Neural progenitor cell (in vitro differentiated cells): ENCODE measurements around the gene SUSD1. TPM values are rescaled to one million over a fixed set of nuclear protein-coding genes. Genes with fewer than 3 reads are reported as not detected.

ENCODE experiments used
- DNase-seq: peaks from one replicate; pipeline ENCODE4 v3.0.0-alpha.2; 2016; ENCODE audit warnings: low spot score
- H2AFZ ChIP-seq: fragments of 200-600 bp; sonication (generic); replicated peaks from 2 replicates; pipeline ENCODE4 v1.6.1; 2016; ENCODE audit warnings: antibody characterized with exemption
- H3F3A ChIP-seq: fragments of 200-600 bp; sonication (generic); 2 replicates; pipeline ENCODE4 v1.6.1; 2016; ENCODE audit warnings: antibody characterized with exemption, low read depth
- H3K27ac ChIP-seq: fragments of 200-600 bp; sonication (generic); 2 replicates; pipeline ENCODE4 v1.5.1; 2016; ENCODE audit warnings: mild to moderate bottlenecking
- H3K27me3 ChIP-seq: fragments of 200-600 bp; sonication (generic); 2 replicates; pipeline ENCODE4 v1.6.1; 2016; ENCODE audit warnings: mild to moderate bottlenecking, moderate library complexity
- H3K36me3 ChIP-seq: fragments of 200-600 bp; sonication (generic); 2 replicates; pipeline ENCODE4 v1.5.1; 2016
- H3K4me1 ChIP-seq: fragments of 200-600 bp; sonication (generic); 2 replicates; pipeline ENCODE4 v1.6.1; 2016; ENCODE audit warnings: mixed run types
- H3K4me2 ChIP-seq: fragments of 200-600 bp; sonication (generic); 2 replicates; pipeline ENCODE4 v1.6.1; 2016
- H3K4me3 ChIP-seq: fragments of 200-600 bp; sonication (generic); 2 replicates; pipeline ENCODE4 v1.5.1; 2016
- H3K79me2 ChIP-seq: fragments of 200-600 bp; sonication (generic); 2 replicates; pipeline ENCODE4 v1.6.1; 2016; ENCODE audit warnings: low read depth
- H3K9ac ChIP-seq: fragments of 200-600 bp; sonication (generic); 2 replicates; pipeline ENCODE4 v1.6.1; 2016
- H3K9me3 ChIP-seq: fragments of 200-600 bp; sonication (generic); 2 replicates; pipeline ENCODE4 v1.5.1; 2016; ENCODE audit warnings: low read depth
- H4K20me1 ChIP-seq: fragments of 200-600 bp; sonication (generic); 2 replicates; pipeline ENCODE4 v1.6.1; 2016; ENCODE audit warnings: low read depth
- H3K27ac Mint-ChIP-seq: 3 replicates; pipeline ENCODE4 v1.8.0; 2021; ENCODE audit warnings: mixed read lengths
- H3K27me3 Mint-ChIP-seq: 2 replicates; pipeline ENCODE4 v1.8.0; 2022; ENCODE audit warnings: low read depth, mild to moderate bottlenecking, inconsistent platforms, moderate library complexity, mixed read lengths; ENCODE audit not compliant: insufficient read depth
- H3K36me3 Mint-ChIP-seq: 3 replicates; pipeline ENCODE4 v1.8.0; 2021; ENCODE audit warnings: mixed read lengths
- H3K4me1 Mint-ChIP-seq: 3 replicates; pipeline ENCODE4 v1.8.0; 2021; ENCODE audit warnings: mixed read lengths
- H3K4me3 Mint-ChIP-seq: 3 replicates; pipeline ENCODE4 v1.8.0; 2021; ENCODE audit warnings: mild to moderate bottlenecking, moderate library complexity, mixed read lengths
- H3K9me3 Mint-ChIP-seq: 3 replicates; pipeline ENCODE4 v1.8.0; 2020; ENCODE audit warnings: mixed read lengths
- CTCF ChIP-seq: fragments of 200-600 bp; sonication (generic); IDR thresholded peaks from 2 replicates; pipeline ENCODE4 v1.5.1; 2017; ENCODE audit warnings: antibody characterized with exemption, mild to moderate bottlenecking
- EZH2 ChIP-seq: fragments of 200-600 bp; sonication (generic); IDR thresholded peaks from 2 replicates; pipeline ENCODE4 v1.6.1; 2017; ENCODE audit warnings: antibody characterized with exemption, mild to moderate bottlenecking, moderate library complexity
- EZH2phosphoT487 ChIP-seq: fragments of 200-600 bp; sonication (generic); IDR thresholded peaks from 2 replicates; pipeline ENCODE4 v1.6.1; 2017; ENCODE audit warnings: antibody characterized with exemption
- total RNA-seq: library from RNA; depleted of rRNA; stranded (reverse); fragments of >200 nt; gene quantifications from 2 replicates; pipeline ENCODE4 v1.2.3, GENCODE V29; 2015; ENCODE audit warnings: low replicate concordance

Gene SUSD1
- total RNA-seq, 1 donor from 2014 or later = 12.0 TPM

GRCh38 chr9:112121633-112122032 is 53.5 kb downstream of the SUSD1 start:
- no peak overlapping the region for H3K4me2 ChIP-seq
- H3F3A ChIP-seq = peaks cover 38% of the 10 kb centered on the region
- no peaks in the 10 kb centered on the region for H3K79me2 ChIP-seq
- no peak overlapping the region for H3K9ac ChIP-seq
- TF ChIP-seq EZH2 = no peak
- TF ChIP-seq EZH2phosphoT487 = no peak
- no peak for TF ChIP-seq CTCF
- Mint-ChIP-seq H3K36me3 (no peaks in the 10 kb centered on the region), H3K4me3 (no peak overlapping the region), H3K27me3 (peaks cover 4% of the 10 kb centered on the region), H3K27ac (no peak overlapping the region), H3K9me3 (no peaks in the 10 kb centered on the region), H3K4me1 (peaks cover 34% of the 10 kb centered on the region)
- no peak overlapping the region for H3K4me3 ChIP-seq
- peaks cover 50% of the 10 kb centered on the region for H3K4me1 ChIP-seq
- H3K27me3 ChIP-seq = no peaks in the 10 kb centered on the region
- no peak overlapping the region for H3K27ac ChIP-seq
- H3K36me3 ChIP-seq = no peaks in the 10 kb centered on the region
- H3K9me3 ChIP-seq = no peaks in the 10 kb centered on the region
- no peak overlapping the region for H2AFZ ChIP-seq
- H4K20me1 ChIP-seq = no peaks in the 10 kb centered on the region
- no peak for DNase-seq

- H3K9me3 Mint-ChIP-seq = no peaks in the 10 kb centered on the region
- Histone ChIP-seq H3K27ac (peak overlapping the region; percentile 78), H4K20me1 (no peaks in the 10 kb centered on the region), H2AFZ (no peak overlapping the region), H3K36me3 (no peaks in the 10 kb centered on the region), H3K27me3 (no peaks in the 10 kb centered on the region), H3K9me3 (no peaks in the 10 kb centered on the region), H3K4me3 (no peak overlapping the region), H3K4me1 (peaks cover 43% of the 10 kb centered on the region), H3F3A (peaks cover 27% of the 10 kb centered on the region), H3K4me2 (peak overlapping the region; percentile 61), H3K79me2 (no peaks in the 10 kb centered on the region), H3K9ac (no peak overlapping the region)
- no peak overlapping the region for H3K27ac Mint-ChIP-seq
- H3K36me3 Mint-ChIP-seq = no peaks in the 10 kb centered on the region
- peak; percentile 50 for DNase-seq
- peaks cover 4% of the 10 kb centered on the region for H3K27me3 Mint-ChIP-seq
- H3K4me1 Mint-ChIP-seq = peaks cover 25% of the 10 kb centered on the region
- H3K4me3 Mint-ChIP-seq = no peak overlapping the region
- TF ChIP-seq EZH2phosphoT487 = no peak
- no peak for TF ChIP-seq CTCF
- TF ChIP-seq EZH2 = no peak
These were observed 54.6 kb downstream of the SUSD1 start for GRCh38 chr9:112120439-112120925.

GRCh38 chr9:112120030-112120341 is 55.1 kb downstream of the SUSD1 start:
- Mint-ChIP-seq H3K4me1 (peaks cover 25% of the 10 kb centered on the region), H3K4me3 (no peak overlapping the region), H3K27me3 (peaks cover 4% of the 10 kb centered on the region), H3K9me3 (no peaks in the 10 kb centered on the region), H3K36me3 (no peaks in the 10 kb centered on the region), H3K27ac (peak overlapping the region; percentile 34)
- Histone ChIP-seq H3K4me1 (peaks cover 38% of the 10 kb centered on the region), H3K9ac (no peak overlapping the region), H3K9me3 (no peaks in the 10 kb centered on the region), H3K27ac (peak overlapping the region; percentile 78), H3K27me3 (no peaks in the 10 kb centered on the region), H3K4me2 (peak overlapping the region; percentile 61), H4K20me1 (no peaks in the 10 kb centered on the region), H3K79me2 (no peaks in the 10 kb centered on the region), H3K36me3 (no peaks in the 10 kb centered on the region), H3K4me3 (no peak overlapping the region), H3F3A (peaks cover 22% of the 10 kb centered on the region), H2AFZ (no peak overlapping the region)
- no peak for TF ChIP-seq EZH2
- no peak for TF ChIP-seq CTCF
- TF ChIP-seq EZH2phosphoT487 = no peak
- no peak for DNase-seq
